Activated CD8-positive, alpha-beta memory T cell treated with anti-CD3 and anti-CD28 coated beads, Interleukin-2, amount 50 U/mL, for 24 hours (primary cell): ENCODE data around the gene WNT2B.

Experiments used
- DNase-seq: peaks from one replicate; pipeline ENCODE4 v3.0.0-alpha.2; 2020; ENCODE audit errors: extremely low read depth

Gene WNT2B

GRCh38 chr1:112565800-112566199 lies 57.0 kb downstream of the WNT2B start:
- no peak for DNase-seq

GRCh38 chr1:112575154-112575804 lies 66.5 kb downstream of the WNT2B start:
- no peak for DNase-seq

- DNase-seq, result no peak
These were observed 67.5 kb downstream of the WNT2B start for GRCh38 chr1:112576240-112576639.
